SHP77 treated with DMSO at 0.1 percent for 48 hours (cell line): Measurements from ENCODE around the gene PLK5.

Source experiments
- DNase-seq: peaks from one replicate; lab custom pipeline; 2025; lab: John Stamatoyannopoulos, UW

The PLK5 gene

GRCh38 chr19:1577090-1577928, 53.4 kb downstream of the PLK5 start:
- no peak for DNase-seq

GRCh38 chr19:1577929-1578618, 54.2 kb downstream of the PLK5 start:
- DNase-seq: no peak

- no peak for DNase-seq
Observed at GRCh38 chr19:1579222-1579621, 55.3 kb downstream of the PLK5 start.

GRCh38 chr19:1580382-1580781, 56.5 kb downstream of the PLK5 start:
- no peak for DNase-seq

GRCh38 chr19:1580957-1581356, 57.1 kb downstream of the PLK5 start:
- no peak for DNase-seq

- no peak for DNase-seq
Observed at GRCh38 chr19:1582201-1582600, 58.3 kb downstream of the PLK5 start.

- no peak for DNase-seq
Observed at GRCh38 chr19:1584500-1585242, 60.8 kb downstream of the PLK5 start.

GRCh38 chr19:1585243-1585580, 61.3 kb downstream of the PLK5 start:
- no peak for DNase-seq
